GM21717 (cell line): ENCODE data around the gene PLIN5.
"Not testable (repeated sequence)": the region's sequence is repeated elsewhere in the genome, so short reads cannot be mapped to it uniquely, and the experiment has no call there.

ENCODE experiments used
- ATAC-seq: cut with Tn5 transposase; IDR thresholded peaks from one replicate; pipeline ENCODE4 v1.9.1; 2021; ENCODE audit warnings: mild to moderate bottlenecking, moderate library complexity; ENCODE audit not compliant: unreplicated experiment

PLIN5 gene

DNA sequence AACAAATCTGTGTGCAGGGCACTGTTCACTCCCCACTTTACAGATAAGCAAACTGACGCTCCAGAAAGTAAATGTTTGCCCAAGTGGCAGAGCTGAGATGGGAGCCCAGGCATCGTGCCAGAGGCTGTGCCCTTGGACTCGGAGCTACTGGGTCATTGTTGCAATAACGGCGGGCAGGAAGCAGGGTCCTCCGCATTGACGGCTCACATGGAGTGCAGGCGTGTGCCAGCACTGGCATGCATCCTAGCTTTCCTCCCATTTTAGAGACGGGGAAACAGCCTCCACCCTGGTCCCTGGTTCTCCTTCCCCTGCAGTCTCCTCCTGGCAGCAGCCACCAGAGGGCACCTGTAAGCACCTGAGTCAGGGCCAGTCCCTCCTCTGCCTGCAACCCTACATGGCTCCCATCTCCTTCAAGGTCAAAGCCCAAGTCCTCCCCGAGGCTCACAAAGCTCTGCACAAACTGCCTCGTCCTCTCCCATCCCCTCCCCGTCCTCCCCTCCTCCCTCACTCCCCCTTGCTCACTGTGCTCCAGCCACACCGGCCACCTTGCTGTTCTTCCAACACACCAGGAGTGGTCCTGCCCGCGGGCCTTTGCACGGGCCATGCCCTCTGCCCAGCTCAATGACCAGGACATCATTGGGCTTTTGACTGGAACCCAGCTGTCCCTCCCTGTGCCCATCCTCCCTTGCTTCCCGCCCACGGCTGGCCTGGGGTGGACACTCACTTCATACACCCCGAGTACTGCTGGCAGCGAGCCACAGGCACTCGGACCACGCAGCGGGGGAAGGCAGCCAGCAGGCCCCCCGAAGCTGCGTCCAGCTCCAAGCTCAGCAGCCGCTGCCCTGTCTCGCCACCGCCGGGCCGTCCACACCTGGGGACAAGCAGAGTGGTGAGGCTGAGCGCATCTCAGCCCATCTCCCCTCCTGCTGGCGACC, 12.5 kb upstream of the PLIN5 start:
- ATAC-seq: no peak

DNA sequence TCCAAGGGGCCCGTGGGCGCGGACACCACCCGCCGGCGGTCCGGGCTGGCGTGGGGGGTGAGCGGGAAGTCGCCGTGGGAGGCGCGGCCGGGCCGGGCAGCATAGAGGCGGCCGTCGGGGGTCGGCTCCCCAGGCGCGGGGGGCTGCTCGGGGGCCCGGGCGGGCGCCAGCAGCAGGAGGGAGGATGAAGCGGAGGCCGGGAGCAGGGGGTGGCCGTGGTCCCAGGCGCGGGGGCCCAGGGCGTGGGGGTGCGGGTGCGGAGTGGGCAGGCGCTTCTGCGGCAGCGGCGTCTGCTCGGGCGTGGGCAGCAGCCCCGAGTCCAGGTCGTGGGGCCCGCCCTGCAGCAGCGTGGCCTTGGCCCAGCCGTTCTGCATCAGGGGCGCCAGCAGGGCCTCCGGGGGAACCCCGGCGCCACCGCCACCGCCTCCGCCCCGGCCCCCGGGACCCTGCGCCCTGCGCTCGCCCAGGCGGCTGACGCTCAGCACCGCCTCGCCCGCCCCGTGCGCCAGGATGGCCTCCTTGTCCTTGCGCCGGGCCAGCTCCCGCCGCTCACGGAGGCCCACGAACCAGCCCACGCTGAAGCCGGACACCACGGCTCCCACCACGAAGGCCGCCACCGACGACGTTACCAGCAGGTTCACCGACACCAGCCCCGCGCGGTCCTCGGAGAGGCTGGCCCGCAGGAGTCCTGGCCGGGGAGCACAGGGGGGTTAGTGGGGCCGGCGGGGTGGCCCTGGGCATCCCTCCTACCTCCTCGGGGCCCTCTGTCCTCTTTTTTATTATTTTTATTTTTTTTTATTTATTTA, 9.0 kb upstream of the PLIN5 start:
- ATAC-seq: no peak

DNA sequence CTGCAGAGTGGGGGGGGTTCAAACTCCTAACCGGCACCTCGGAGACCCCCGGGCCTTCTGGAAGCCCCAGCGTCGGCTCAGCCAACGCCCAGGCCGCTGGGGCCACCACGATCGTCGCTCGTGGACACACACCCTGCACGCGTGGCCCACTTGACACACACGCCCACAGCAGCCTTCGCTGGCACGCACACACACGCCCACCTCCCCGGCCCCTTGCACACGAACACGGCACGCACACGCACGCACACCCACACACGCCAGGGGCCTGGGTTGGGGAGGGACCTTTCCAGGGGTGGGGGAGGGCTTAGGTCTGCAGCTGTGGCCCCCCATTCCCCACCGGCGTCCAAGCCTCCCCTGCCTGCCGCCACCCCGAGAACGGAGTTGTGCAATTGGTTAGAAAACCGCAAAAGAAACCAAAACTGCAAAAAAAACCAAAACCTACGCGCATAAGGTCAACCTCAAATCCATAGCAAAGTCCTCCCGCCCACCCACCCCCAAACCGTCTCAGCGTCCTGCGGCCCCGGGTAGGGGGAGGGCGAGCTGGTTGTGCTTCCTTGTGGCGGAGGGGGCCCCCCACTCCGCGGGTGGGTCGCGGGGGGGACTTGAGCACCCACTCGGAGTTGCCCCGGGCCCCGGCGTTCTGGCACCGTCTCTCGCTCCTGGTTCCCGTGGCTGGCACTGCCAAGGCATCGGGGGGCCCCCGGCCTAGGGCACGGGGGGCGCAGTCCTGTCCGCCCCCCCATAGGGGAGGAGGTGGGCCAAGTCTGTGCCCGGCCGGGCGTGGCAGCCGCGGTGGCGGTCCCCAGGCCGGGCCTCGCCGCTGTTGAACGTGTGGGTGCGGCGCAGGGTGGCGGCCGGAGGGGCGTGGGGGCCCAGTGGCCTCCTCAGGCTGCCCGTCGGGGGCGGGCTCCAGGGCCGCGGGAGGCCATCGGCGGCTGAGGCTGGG, 8.1 kb upstream of the PLIN5 start:
- ATAC-seq: no peak

DNA sequence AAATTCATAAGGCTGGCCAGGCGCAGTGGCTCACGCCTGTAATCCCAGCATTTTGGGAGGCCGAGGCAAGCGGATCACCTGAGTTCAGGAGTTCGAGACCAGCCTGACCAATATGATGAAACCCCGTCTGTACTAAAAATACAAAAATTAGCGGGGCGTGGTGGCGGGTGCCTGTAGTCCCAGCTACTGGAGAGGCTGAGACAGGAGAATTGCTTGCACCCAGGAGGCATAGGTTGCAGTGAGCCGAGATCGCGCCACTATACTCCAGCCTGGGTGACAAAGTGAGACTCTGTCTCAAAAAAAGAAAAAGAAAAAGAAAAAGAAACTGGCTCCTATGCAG, 6.8 kb upstream of the PLIN5 start:
- ATAC-seq: not testable (repeated sequence)

DNA sequence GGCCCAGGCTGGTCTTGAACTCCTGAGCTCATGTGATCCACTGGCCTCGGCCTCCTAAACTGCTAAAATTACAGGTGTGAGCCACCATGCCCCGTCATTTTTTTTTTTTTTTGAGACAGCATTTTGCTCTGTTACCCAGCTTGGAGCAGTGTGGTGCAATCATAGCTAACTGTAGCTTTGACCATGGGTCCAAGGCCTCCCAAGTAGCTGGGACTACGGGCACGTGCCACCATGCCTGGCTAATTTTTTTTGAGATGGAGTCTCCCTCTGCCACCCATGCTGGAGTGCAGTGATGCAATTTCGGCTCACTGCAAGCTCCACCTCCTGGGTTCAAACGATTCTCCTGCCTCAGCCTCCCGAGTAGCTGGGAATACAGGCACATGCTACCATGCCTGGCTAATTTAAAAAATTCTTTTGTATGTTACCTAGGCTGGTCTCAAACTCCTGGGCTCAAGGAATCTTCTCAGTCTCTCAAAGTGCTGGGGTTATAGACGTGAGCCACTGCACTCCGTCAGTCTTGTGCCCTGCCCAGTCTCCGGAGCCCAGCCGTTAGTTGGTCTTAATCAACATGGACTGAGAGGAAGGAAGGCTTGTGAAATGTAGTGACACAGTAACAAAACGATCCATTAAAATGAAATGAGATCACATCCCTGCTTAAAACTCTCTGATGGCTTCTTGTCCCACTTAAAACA, 6.2 kb upstream of the PLIN5 start:
- no peak for ATAC-seq

DNA sequence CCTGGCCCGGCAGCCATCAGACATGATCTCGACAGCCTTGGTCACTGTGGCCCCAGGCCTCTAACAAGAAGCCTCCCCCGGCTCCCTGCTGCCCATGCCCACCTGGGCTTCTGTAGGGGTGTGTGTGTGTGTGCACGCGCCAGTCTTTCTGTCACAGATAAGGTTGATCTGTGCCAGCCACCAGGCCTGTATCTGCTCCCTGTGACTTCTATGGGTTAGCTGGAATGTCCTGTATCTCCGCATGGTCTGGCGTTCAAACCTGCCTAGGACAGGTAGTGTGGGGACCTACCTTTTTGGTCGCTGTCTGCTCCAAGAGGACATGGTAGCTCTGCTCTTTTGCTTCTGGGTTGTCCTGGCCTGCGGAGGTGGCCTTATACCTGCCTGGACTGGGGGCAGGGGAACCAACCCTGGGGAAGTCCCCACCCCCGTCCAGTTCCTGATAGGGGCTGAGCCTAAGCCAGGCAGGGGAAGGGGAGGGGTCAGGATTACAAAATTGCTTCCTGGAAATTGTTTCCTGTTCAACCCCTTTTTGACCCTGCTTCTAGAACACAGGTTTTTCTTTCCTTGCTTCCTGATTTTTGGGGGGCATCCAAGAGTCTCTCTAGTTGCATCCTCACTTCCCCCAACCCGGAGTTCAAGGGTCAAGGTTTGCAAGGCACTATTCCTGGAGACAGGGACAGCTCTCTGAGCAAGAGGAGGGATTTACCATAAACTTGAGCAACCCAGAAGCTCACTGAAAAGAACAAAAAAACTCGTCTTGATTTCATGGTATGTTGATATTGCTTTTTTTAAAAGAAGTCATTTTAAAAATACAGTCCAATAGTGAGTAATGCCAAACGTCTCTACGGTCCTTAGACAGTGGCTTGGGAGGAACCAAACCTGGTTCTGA, 4.9 kb upstream of the PLIN5 start, which contains the start of gene LRG1:
LRG1 (minus strand) TSS at position 344 of the 889 bp plus-strand sequence; CDS start at position 321, 23 bp downstream.
- no peak for ATAC-seq

DNA sequence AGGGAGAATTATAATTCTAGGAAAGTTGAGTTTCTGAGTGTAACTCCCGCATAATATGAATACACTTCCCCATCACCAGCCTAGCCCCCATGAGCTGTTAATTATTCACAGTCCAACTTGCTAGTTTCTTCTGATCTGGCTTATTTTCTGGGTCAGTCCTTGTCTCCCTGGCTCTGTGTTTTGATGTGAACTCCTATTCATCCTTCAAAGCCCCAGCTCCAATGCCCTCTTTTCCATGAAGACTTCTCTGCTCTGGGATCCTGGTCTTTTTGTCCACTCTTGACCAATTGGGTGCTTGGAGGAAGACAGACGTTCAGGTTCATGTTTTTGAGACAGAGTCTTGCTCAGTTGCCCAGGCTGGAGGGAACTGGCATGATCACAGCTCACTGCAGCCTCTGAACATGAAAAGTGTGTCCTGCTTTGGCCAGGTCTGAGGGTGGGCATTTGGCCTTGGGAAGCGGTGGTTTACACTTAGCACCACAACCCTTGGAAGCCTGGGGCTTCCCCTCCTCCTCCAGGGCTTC, 4.2 kb upstream of the PLIN5 start:
- no peak for ATAC-seq

DNA sequence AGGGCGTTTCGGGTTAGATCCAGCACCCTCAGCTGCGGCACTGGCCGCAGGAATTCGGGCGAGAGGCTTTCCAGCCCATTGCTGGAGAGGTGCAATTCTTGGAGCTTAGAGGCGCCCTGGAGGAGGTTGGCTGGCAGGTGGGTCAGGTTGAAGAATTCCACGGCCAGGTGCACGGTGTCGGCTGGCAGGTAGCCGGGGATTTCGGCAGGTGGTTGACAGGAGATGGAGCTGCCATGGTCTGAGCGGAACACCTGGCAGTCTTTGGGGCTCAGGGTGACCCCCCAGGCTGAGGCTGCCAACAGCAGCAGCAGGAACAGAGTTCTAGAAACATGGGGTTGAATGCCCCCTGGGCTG, 3.6 kb upstream of the PLIN5 start:
- no peak for ATAC-seq

DNA sequence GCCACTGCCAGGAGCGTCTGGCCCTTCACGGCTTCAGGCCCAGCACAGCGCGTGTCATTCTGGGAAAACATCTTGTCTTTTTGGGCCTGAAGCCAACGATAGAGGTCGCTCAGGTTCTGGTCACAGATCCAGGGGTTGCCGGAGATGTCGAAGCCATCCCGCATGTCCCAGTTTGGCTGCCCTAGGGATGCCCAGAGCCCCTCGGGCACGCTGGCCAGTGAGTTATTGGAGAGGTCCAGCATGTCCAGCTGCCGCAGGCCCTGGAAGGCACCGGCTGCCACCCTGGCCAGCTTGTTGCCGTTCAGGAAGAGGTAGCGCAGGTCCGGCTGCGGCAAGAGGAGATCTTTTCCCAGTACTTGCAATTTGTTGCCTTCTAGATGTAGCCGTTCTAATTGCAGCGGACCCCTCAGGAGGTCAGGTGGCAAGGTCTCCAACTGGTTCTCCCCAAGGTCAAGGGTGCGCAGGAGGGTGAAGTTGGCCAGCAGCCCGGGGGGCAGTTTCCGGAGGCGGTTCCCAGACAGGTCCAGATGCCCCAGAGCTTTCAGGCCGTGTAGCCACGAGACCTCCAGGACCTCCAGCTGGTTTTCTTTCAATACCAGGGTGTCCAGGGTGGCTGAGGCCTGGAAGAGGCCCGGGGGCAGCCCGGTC, 3.1 kb upstream of the PLIN5 start:
- ATAC-seq: no peak

DNA sequence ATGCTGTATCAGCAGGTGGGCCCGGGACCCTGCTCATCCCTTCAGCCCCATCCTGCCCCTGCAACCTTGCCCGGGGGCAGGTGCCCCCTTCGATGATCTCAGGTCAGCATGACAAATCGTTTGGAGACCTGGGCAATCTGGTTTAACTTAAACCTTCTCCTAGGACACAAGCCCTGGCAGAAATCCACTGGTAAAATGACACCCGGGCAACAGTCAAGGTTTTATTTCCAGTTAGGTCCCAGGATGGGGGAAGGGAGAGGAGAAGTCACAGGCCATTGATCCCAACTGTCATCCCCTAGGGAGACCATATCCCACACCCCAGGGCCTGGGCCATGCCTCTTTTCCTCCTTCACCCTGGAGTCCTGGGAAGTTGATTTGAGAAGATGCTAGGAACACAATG, 1.8 kb upstream of the PLIN5 start:
- ATAC-seq: no peak

DNA sequence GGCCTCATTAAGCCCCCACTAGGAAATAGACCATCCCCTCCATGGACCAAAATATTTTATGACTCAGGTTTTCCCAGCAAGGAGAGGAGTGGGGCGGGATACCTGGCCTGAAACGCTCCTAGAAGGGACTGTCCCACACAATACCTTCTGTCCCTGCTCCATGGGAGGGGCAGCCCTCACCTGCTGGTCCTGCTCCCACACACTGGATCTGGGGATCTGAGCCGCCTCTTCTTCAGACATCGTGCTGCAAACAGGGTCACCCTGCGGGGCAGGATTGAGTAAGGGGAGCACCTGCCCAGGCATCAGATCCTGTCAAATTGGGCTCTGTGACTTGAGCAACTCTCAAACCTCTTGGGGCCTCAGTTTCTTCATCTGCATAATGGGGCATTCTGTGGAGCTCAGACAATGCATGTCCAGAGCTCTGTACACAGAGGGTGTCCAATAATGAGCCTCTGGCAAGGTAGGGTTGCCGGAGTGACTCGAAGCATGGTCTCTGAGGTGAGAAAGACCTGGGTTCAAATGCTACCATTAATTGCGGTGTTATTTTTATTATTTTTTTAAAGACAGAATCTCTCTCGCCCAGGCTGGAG, 1.1 kb downstream of the PLIN5 start:
- ATAC-seq: no peak

DNA sequence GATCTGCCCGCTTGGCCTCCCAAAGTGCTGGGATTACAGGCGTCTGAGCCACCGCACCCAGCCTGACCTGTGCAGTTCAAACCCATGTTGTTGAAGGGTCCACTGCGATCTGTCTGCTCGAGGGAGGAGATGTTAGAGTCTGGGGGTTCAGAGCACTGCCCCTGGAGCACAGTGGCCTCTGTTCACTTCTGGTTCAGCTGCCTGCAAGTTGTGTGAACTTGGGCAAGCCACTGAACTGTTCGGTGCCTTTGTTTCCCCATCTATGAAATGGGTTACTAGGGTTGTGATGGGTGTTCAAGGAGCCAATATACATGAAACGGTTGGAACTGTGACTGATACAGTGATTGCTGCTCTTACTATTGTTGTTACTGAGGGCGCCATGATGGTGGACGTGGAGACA, 1.7 kb downstream of the PLIN5 start:
- ATAC-seq: no peak

DNA sequence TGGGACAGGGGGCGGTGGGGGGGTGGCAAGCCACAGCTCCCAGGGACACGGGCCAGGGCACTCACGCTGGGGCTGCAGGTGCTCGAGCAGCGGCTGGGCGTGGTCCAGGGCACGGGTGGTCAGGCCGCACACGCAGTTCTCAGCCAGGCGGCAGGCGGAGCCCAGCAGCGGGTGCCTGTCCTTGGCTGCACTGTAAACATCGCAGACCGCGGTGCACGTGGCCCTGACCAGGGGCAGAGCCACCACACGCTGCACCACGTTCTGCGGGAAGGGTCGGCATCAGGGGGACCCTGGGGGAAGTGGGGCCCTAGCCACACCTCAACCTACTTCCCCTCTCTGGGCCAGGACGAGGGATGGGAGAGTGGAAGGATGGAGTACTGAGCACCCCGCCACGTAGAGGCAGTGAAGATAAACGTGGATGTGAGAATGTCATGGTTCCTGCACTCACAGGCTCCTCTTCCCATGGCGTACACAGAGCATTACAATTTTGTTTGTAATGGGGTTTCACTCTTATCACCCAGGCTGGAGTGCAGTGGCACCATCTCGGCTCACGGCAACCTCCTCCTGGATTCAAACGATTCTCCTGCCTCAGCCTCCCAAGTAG, 3.4 kb downstream of the PLIN5 start:
- ATAC-seq: no peak

DNA sequence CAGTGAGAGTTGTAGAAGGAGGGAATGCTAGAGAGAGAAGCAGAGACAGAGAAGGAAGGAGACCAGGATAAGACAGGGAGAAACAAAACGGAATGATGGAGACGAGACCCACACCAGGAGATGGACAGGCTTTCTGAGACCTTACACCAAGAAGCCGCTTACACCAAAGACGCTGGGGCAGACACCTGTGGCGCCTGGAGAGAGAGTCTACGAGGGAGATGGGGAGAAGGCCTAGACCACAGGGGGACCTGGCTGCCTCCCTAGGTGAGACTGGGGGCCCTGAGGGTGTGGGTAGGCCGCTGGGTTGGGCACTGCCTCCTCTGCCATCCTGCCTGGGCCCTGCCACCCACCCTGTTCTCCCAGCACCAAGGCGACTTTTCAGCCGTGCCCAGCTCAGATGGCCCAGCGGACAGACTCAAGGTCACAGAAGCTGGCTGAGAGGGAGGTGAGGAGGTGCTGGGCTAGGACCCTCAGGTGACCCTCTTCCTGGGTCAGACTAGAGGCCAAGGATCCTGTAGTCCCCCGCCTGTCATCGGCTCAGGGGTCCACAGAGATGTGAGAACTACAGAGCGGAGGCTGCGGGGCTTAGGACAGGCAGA, 5.0 kb downstream of the PLIN5 start:
- no peak for ATAC-seq

DNA sequence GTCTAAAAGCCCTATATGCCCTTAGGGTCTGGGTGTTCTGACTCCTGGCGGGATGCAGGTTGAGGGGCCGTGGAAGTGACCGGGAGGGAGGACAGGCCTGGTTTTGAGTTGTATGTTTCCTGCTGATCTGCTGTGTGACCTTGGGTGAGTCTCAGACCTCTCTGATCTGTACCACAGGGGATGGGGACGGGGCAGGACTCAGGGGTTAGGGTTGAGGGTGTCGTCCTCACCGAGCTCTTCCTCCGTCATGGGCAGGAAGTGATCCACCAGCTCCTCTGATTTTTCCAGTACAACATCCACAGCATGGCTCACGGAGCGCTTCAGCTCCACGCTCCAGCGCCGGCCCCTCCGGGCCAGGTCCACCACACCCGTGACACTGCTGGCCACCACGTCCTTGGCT, 6.2 kb downstream of the PLIN5 start:
- ATAC-seq: no peak

DNA sequence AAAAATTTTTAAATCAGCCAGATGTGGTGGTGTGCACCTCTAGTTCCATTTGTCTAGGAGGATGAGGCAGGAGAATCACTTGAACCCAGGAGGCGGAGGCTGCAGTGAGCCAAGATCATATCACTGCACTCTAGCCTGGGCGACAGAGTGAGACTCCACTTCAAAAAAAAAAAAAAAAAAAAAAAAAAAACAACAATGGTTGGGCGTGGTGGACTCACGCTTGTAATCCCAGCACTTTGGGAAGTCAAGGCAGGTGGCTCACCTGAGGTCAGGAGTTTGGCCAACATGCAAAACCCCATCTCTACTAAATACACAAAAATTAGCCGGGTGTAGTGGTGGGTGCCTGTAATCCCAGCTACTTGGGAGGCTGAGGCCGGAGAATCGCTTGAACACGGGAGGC, 7.6 kb downstream of the PLIN5 start:
- not testable (repeated sequence) for ATAC-seq

DNA sequence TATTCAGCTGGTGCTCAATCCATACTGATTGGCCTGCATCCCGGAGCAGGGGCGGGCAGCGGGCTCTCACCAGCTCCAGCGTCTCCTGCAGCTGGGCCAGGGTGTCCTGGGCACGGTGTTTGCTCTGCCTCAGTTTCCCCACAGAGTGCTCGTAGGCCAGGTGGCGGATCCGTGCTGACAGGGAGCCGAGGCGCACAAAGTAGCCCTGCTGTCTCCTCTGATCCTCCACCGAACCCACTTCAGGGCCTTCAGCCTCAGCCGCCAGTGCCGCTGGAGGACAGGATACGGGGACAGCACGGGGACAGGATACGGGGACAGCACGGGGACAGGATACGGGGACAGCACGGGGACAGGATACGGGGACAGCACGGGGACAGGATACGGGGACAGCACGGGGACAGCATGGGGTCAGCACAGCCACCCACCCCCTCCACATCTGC, 9.4 kb downstream of the PLIN5 start:
- ATAC-seq: no peak
